UCSD-AML1 (cell line): ENCODE measurements around the gene SCUBE1.

ENCODE experiments used
- DNase-seq: peaks from one replicate; lab custom pipeline; 2025; ENCODE audit not compliant: unreplicated experiment; lab: John Stamatoyannopoulos, UW

Gene SCUBE1

DNA sequence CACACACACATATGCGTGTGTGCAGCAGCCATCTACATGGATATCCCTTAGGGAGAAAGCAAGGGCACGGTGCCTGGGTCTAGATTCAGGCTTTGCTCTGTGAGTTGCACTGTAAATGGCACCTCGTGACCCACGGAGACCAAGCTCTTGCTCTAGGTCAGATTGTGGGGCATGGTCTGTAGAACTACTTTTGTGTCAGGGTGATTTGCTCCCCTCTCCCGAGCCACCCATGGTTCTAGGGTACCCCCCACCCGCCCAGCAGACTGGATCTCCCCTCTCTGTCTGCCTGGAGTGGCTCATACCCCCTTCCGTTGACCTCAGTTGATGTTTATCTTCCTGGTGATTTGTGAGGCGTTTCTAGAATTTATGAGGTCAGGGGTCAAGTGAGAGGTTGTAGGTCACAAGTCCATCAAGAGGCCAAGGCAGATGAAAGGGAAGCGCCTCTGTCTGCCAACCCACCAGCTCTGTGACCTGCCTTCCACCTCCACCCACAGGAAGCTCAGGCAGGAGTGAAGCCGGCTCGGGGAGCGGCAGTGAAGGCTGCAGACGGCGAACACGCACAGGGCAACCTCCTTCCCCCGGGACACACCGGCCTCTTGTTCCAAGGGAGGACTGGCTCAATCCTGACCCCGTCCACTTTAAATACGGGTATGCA is 80.1 kb downstream of the SCUBE1 start:
- DNase-seq = peak; percentile 39

DNA sequence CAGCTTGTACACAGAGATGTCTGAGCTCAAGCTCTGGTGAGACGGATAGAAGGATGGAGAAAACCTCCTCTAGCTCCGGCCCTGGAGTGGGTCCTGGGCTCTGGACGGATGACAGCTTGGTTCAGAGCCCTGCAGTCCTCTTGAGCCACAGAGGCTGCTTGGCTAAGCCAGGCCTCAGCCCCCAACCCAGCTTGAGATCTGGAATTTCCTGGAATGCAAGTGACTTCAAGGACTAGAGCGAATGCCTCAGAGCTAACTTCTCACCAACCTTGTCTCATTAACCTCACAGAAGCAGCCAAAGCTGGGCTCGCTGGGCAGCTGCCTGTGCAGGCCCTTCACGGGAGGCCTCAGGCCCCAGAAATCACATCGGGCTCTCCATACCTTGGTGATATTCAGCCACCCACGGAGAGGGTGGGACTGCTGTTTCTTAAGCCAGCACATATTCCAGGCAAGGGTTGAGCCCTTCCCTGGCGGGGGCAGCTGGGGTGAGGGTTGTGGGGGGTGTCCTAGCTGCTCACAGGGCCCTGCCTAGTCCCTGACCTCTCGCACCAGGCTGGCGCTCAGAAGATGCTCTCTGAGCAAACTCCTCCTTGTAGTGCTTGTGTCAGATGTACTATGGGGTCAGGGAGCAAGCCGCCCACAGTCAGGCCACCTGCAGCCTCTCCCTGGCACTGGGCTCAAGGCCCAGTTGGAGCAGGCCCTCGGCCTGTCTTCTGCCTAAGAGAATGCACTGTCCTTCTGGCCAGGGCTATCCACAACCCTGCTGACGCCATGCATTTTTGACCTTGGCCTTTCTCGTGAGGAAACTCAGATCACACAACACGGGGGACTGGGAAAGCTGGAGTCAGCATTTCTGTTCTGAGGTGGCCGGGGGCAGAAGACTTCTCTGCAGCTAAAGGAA is 82.6 kb downstream of the SCUBE1 start:
- no peak for DNase-seq

DNA sequence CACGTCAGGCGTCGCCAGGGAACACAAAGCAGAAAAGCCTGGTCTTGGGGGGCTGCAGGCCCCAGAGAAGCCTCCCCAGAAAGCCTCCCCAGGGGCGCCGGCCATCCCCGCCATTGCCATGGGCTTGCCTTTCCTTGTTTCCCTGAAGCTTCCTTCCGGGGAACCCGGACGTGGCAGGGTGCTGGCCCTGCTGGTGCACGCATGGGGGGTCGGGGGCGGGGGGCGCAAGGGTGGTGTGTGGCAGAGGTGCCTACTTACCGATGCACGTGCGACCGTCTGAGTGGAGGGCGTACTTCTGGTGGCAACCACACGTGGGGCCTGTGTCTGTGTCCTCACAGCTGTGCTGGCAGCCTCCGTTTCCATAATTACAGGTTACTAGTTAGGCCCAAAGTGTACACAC is 85.2 kb downstream of the SCUBE1 start:
- no peak for DNase-seq

DNA sequence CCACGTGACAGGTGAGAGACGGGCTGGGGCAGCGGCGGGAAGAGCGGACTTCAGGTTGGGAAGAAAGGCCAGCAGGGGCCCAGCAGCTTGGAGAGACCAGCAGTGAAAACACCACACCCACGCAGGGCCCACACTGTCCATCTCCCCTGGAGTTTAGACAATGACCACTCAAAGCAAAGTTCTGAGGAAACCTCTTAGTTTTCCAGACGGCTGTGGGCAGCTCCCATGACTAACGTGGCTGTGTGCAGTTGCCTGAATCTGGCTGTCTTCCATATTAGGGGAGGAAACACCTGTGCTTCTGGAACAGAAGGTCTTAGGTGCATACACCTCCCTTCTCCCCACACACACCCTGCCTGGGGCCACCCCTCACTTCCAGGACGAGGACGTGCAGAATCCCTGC is 85.6 kb downstream of the SCUBE1 start:
- no peak for DNase-seq

DNA sequence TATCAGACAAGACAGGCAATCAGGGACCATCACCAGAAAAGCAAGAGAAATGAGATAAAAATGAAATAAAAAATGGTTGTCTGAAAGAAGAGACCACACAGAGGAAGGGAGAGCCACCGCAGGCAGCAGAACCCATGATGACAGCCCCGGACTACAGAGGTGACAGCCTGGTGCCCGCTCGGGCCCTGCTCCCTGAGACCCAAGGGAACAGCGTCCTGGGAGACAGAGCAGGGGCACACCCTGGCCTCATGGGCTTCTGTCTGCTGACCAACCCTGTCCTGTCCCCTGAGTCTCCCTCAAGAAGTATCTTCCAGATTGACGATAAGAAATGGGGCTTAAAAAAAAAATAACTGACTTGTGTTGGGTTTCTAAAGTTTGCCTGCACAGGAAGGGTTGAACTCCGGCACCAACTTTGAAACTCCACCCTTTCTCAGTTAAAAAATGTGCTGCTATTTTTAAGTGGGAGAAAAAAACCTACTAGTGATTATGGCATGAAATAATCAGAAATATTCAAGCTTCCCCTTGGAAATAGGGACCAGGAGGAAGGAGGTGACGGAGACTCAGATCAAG is 86.1 kb downstream of the SCUBE1 start:
- no peak for DNase-seq

DNA sequence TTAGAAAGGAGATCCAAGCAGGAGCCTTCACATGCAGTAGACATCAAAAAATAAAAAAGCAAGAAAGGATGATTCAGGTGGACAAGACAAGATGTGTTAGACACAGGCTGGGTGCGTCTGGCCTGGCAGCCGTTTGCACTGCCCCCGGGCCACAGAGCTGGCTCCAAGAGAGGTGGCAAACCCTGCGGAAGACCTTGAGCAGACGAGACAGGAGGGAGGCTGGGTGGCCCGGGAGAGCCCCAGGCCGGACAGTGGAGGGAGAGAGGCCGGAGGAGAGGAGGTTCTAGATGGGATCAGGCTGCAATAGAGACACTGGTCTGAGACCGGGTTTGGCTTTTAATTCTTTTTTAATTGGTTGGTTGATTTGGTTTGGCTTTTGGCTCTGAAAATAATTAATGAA is 86.6 kb downstream of the SCUBE1 start:
- no peak for DNase-seq

DNA sequence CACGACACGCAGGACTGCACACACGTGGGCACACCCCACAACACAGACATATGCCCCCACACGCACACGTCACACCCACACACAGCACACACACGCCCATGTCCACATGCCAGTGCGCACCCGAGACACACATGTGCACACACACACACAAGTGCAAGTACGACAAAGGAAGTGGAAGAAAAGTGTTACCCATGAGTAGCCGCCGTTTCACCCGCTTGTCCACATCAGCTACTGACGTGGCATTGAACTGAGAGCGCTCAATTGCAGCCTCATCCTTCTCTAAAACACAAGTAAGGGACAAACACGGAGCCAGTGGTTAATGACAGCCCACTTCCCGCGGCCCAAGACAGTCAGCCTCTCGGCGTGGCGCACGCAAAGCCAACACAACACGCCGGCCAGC is 87.9 kb downstream of the SCUBE1 start:
- no peak for DNase-seq

DNA sequence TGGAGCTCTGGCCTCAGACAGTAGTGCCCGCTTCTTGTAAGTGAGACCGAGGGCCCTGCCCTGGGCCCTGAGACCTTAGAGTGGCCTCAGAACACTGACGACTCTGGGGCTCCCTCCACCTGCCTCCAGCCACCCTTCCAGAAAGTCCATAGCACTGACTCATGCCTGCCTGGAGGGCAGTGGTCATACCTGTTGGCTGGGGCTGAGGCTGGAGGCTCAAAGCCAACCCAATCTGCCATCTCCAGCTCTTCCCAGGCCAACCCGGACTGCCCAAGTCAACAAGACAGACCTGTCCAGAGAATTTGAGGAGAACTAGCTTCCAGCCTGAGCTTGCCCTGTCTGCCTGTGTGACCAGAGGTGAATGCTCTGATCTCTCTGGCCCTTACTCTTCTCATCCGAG is 89.3 kb downstream of the SCUBE1 start:
- DNase-seq = no peak

DNA sequence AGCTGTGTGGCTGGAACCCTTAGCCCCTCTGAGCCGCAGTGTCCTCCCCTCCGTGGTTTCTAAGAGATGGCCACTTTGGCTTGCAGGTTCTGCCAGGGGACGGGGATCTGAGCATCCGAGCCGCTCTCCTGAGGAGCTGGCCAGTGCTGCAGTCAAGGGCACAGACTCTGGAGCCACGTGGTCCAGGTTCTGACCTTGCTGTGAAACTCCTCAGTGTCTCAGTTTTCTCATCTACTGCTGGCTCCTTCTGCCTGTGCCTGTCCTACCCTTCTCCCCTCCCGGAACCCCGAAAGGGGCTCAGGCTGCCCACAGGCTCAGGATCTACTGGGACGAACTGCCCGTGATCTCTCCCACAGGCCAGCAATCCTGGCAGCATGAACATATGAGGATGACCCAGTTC is 90.9 kb downstream of the SCUBE1 start:
- DNase-seq = no peak

DNA sequence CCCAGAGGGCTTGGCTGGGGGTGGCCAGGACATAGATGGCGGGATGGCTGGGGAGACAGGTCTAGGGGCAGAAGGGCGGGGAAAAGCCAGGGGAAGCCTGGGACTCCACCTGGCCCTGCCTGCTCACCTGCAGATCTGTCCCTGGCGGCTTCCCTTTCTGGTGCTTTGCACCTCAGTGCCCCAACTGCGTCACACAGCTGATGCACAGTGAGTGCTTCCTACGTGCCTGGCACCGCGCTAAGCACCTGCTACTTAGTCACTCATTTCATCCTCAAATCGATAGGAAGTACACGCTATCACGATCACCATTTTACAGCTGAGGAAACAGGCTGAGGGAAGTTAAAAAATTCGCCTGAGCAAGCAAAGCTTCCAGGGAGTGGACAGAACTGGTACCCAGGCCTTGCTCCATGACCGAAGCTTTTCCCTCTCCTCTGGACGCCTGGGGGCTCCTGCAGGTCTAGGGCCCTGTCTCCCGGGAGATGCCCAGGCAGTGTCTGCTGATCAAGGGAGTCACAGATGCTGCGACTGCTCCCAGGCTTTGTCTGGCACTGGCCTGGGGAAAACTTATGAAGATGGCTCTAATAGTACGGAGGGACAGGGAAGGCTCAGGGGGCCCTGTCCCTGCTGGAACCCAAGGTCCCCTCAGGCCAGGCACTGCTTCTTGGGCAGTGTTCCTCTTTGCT is 93.2 kb downstream of the SCUBE1 start:
- no peak for DNase-seq

DNA sequence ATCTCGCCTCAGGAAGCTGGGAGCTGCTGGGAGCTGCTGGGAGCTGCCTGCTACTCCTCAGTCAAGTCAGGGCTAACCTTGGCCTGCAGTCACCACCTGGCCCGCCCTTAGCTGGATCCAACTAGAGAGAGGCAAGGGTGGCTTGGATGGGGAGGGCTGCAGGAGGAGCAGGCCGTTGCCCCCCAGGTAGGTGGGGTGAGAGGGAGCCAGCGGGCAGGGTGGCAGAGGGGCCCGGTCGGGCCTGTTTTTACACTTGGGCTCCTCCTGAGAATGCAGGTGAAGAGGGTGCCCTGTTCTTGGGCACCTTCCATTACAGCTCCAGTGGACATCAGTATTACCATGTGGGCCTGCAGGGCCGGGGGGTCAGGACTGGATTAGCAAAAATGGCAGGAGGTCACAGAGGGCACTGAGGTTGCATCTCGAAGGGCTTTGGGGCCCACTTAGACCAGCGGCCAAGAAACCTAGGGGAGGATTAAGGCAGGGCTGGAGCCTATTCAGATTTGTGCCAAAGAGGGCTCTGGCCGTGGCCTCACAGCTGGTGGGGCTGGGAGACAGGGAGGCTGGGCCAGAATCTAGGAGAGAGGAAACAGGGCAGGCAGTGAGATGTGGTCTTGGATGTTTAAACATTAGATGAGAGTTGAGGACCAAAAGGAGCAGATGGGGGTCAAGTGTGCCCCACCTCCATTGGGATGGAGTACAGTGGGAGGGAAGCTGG is 95.5 kb downstream of the SCUBE1 start:
- no peak for DNase-seq

DNA sequence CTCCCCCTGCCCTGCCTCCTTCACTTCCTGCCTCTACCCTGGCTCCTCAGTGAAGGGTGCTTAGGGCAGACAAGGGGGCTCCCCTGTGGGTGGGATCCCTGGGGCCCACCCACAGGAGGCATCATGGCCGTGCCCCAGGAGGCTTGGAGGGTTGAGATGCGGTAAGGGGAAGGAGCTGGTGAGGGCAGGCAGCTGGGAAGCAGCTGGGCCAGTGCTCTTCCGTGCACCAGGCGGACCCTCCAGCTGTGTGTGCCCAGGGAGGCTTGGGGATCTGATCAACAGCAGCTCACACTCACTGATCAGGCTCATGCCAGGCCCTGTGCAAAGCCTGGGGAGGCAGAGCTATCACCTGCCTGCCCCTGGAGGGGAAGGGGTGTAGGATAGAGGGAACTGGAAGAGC is 97.0 kb downstream of the SCUBE1 start:
- no peak for DNase-seq

DNA sequence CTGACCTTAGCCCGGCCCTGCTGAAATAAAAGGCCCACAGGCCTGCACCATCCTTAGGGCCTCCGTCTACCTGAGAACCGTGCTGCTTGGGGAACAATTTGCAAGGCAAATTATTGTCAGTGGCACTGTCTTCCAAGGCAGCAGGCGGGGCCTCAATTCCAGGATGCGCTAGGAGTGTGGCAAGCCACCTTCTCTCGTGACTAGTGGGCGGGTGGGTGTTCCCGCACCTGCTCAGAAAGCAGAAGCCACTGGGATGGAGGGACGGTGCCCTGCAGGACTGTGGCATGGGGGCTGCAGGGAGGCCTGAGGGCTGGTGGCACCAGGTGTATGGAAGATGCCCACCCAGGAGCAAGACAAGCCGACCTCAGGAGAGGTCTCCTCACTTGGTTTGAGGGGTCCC is 97.5 kb downstream of the SCUBE1 start:
- DNase-seq = no peak

DNA sequence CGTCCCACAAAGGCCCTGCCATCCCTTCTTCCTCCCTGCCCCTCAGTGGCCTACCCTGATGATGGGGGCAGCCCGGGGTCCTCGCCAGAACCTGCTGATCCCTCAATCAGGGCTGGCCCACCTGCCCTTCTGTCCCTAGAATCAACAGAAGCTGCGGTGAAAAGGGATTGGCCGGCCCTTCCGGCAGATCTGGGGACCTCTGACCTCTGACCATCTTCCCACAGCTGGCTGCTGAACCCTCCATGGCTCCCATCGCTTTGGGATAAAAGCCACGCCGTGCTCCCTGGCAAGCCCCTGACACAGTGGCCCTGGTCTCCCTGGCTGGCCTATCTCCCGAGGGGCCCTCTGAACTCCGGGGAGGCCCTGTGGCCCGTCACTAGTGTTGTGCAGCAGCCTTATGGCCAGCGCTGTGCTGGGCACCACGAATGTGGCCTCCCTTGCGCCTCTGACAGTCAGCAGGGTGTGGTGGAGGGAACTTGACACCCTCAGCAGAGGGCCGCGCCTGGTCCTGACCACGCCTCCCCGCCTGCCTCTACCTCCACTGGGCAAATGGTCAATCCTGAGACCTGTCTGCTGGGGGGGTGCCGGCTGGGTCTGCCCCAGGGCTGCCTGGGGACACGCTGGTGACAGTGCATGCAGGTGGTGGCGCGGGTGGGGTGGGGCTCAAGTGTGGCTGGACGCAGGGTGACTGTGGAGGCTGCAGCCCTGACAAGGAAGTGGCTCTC is 98.2 kb downstream of the SCUBE1 start:
- DNase-seq = no peak

DNA sequence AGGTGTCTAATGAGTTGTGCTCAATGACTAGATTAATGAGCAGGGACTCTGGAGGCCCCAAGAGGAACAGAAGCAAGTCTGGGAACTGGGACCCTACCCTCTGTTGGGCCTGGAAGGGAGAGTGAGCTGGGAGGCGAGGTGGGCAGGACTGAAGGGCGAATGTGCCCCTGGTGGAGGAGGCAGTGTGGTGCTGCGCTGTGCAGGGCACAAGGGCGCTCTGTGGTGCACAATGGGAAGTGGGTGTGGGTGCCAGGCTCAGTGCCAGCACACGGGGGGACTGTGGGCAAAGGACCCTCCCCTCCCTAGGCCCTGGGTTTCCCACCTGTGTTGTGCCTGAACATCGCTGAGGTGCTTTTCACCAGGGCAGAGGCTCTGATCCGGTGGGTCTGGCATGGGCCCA is 98.8 kb downstream of the SCUBE1 start:
- DNase-seq = no peak

DNA sequence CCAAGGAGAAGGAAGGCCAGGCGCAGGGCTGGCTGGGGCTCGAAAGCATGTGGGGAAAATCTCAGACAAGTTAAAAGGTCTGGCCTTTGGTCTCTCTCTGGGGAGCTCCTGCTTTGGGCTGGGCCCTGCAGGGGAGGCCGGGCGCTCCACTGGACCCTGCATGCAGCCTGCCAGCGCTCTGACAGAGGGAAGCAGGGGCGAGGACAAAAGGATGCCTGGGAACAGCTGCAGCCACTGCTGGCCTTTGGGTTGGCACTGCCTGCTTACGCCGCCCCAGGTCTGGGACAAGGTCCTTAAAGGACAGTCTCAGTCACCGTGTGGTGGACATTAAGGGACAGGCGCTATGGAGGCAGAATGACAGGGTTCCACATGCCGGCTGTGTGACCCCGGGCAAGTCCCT is 99.8 kb downstream of the SCUBE1 start:
- DNase-seq = no peak

DNA sequence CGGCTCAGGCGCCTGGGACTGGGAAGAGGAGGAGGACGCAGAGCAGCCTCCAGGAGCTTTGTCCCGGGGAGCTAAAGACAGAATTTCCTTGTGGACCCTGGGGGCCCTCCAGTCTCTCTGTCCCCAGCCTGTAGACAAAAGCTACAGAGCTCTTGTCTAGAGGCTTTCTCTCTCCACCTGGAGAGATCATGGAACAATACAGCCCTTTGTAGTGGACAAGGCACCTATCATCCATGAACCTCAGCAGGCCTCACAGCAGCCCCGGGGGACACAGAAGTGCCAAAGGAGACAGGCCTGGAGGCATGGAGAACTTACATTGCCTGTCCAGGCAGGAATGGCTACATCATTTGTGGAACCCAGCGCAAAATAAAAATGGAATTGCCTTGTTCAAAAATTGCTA is 100.5 kb downstream of the SCUBE1 start:
- DNase-seq = no peak

DNA sequence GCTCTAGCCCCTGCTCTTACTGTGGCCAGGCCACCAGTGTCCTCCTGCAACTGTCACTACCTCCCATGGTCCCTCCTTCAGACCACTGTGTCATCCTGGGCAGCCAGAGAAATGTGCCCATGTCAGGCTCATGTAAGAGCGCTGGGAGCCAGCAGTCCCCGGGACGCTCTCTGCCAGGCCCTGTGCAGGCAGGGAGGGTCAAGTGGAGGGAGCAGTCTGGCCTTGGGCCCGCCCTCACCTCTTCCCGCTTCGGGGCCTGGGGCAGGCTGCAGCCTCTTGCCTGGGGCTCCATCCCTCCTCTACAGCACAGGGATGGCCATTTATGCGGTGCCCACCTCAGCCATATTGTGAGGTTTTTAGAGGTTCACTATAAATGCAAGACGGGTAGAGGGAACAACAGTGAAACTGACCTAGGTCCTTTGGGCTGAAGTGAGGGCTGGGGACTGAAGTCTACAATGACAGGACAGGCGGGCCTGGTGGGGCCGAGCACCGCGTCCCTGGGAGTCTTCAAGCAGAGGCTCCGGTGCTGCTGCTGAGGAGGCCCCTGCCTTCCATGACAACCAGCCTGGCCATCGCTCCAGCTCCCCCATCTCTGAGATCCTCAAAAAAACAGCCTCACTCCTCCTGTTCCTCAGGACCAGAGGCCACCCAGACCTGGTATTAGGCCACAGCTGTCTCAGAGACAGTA is 101.3 kb downstream of the SCUBE1 start:
- DNase-seq = no peak

DNA sequence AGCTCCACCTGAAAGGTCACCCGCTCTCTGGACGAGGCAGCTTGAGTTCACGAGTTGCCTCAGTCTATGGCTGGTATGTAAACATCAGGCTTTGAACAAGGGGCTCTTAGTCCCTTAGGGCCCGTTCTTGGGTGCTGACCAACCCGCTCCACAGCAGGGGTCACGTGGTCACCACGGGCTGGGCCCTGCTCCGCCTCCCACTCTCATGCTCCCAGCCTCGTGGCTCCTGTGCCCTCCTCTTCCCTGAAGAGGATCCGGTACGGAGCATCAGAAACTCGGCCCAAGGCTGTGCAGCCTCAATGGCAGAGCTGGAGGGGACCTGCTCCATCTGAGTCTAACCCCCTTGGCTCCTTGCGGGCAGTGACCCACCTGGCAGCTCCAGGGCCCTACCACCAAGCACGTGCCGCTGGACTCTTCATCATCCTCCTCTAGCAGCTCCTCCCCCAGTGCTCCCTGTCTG is 102.0 kb downstream of the SCUBE1 start:
- no peak for DNase-seq

DNA sequence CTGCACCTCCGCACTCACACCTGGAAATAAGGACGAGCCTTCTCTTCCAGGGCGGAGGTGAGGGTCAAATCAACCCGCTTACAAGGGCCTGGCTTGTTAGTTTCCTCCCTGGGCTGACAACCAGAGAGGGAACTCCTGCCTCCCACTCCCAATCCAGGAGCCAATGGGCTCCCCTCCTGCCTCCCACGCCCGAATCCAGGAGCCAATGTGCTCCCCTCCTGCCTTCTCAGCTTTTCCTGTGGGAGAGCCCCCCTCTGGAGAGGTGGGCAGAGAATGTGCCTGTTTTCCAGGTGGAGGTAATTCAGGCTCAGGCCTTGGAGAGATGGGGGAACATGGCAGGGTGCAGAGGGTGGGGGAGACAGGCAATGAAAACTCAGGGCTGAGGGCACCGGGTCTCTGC is 102.6 kb downstream of the SCUBE1 start:
- DNase-seq = no peak
